Psoas muscle (tissue), 8 donors: ENCODE measurements around the gene CPNE8. TPM values are rescaled to one million over a fixed set of nuclear protein-coding genes. Genes with fewer than 3 reads are reported as not detected.

Experiments used
- ATAC-seq, 4 donors: fragments of 200-7000 bp; cut with Tn5 transposase; one replicate each; pipeline ENCODE4 v1.9.1; 2020; ENCODE audit warnings: moderate library complexity in 3 of 4, mild to moderate bottlenecking in 2 of 4
- DNase-seq, 2 donors: peaks; one replicate each; pipeline ENCODE4 v3.0.0-alpha.2; 2020
- H3K27ac ChIP-seq: fragments of 200-600 bp; one replicate; pipeline ENCODE4 v1.8.0; 2022
- H3K27me3 ChIP-seq, 3 donors: fragments of 200-600 bp in 1 of 3; one replicate each; pipeline versions ENCODE4 v1.6.1 to v1.8.0; 2013 to 2022; ENCODE audit warnings: low read length in 2 of 3, mild to moderate bottlenecking in 2 of 3, moderate library complexity in 1 of 3; ENCODE audit not compliant: insufficient read depth in 3 of 3
- H3K36me3 ChIP-seq, 2 donors: fragments of 200-600 bp in 1 of 2; one replicate each; pipeline versions ENCODE4 v1.6.1 to v1.8.0; 2013 to 2022; ENCODE audit warnings: low read depth in 1 of 2, mild to moderate bottlenecking in 1 of 2, moderate library complexity in 1 of 2; ENCODE audit not compliant: insufficient read depth in 1 of 2
- H3K4me1 ChIP-seq: fragments of 200-600 bp; one replicate; pipeline ENCODE4 v1.8.0; 2022
- H3K4me3 ChIP-seq: fragments of 200-600 bp; one replicate; pipeline ENCODE4 v1.8.0; 2022; ENCODE audit warnings: mild to moderate bottlenecking
- H3K9me3 ChIP-seq: fragments of 200-600 bp; one replicate; pipeline ENCODE4 v1.8.0; 2022
- WGBS, 3 donors: extraction: QIAGEN DNeasy Blood & Tissue Kit; methylation state at CpG; one replicate each; pipeline versions ENCODE4 v1.1.6 to v1.1.7; 2013; 5-methylcytosine and 5-hydroxymethylcytosine counted together
- intact Hi-C, 2 donors: fragments of 100-400 bp; cut with DNase I; formaldehyde crosslinking; loops; one replicate each; pipeline versions ENCODE4 v1.11.0 to v1.14.2; 2022
- polyA plus RNA-seq, 3 donors: library from polyadenylated mRNA; stranded (reverse); fragments of 200-250 nt; gene quantifications; one replicate each; pipeline ENCODE4 v1.2.3, GENCODE V29; 2013
- total RNA-seq, 4 donors: library from RNA; stranded (reverse); fragmentation: NEBNext Ultra II Directional in 2 of 4; extraction: Animal tissue kit (Norgen Biotek cat#: 25700) in 2 of 4; gene quantifications; one replicate each; pipeline versions ENCODE4 v1.2.1 to v1.2.4, GENCODE V29; 2021 to 2023
- TF ChIP-seq, protein P1 (sequence below): fragments of 200-600 bp; IDR thresholded peaks from one replicate; pipeline ENCODE4 v1.8.0; 2022; ENCODE audit warnings: antibody characterized with exemption
- donor health status: healthy with polysubstance abuse.
- donor health status: DM: no; HTN: no; CAD: no; lungs with moderate emphysema.
- donor health status: Bipolar disorder and iron deficiency.
- donor health status: healthy.
- donor health status: DM: yes; HTN: yes; CAD: no.
- donor health status: DM: no; HTN: no; CAD: no.
- donor health status: DM: no; HTN: no; CAD: no.
- donor health status: DM: yes; HTN: yes; CAD: no.

CPNE8 gene
- total and polyA plus RNA-seq, 7 donors = 0.98 to 3.5 (median 2.4) TPM

DNA sequence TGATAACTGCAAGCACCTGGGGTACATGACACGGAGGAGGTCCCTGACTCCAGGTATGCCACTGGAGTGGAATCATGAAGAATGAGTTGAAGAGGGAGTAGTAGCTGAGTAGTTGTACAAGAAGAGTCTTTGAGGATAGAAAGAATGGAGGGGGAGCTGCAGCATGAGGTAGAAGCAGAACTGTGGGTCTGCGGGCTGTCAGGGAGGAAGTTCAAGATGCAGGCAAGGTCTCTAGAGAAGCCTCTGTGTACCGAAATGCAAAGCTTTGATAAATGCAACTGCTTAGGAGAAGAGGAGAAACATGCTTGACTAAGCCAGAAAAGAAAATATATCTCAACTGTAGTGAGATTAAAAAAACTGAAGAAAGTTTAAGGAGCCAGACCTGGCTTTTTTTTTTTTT lies 91.5 kb downstream of the CPNE8 start:
- no peak for DNase-seq
- intact Hi-C loops = no loop called here
- Histone ChIP-seq H3K27me3 (no peaks in the 10 kb centered on the region), H3K9me3 (no peaks in the 10 kb centered on the region), H3K36me3 (no peaks in the 10 kb centered on the region), H3K27ac (no peak overlapping the region), H3K4me1 (no peaks in the 10 kb centered on the region), H3K4me3 (no peak overlapping the region)
- 83 to 87% (median 86%) methylated on average over 3 of the region's 3 CpGs for WGBS, 3 donors
- TF ChIP-seq, protein P1, sequence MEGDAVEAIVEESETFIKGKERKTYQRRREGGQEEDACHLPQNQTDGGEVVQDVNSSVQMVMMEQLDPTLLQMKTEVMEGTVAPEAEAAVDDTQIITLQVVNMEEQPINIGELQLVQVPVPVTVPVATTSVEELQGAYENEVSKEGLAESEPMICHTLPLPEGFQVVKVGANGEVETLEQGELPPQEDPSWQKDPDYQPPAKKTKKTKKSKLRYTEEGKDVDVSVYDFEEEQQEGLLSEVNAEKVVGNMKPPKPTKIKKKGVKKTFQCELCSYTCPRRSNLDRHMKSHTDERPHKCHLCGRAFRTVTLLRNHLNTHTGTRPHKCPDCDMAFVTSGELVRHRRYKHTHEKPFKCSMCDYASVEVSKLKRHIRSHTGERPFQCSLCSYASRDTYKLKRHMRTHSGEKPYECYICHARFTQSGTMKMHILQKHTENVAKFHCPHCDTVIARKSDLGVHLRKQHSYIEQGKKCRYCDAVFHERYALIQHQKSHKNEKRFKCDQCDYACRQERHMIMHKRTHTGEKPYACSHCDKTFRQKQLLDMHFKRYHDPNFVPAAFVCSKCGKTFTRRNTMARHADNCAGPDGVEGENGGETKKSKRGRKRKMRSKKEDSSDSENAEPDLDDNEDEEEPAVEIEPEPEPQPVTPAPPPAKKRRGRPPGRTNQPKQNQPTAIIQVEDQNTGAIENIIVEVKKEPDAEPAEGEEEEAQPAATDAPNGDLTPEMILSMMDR = no peak
- ATAC-seq = no peak

DNA sequence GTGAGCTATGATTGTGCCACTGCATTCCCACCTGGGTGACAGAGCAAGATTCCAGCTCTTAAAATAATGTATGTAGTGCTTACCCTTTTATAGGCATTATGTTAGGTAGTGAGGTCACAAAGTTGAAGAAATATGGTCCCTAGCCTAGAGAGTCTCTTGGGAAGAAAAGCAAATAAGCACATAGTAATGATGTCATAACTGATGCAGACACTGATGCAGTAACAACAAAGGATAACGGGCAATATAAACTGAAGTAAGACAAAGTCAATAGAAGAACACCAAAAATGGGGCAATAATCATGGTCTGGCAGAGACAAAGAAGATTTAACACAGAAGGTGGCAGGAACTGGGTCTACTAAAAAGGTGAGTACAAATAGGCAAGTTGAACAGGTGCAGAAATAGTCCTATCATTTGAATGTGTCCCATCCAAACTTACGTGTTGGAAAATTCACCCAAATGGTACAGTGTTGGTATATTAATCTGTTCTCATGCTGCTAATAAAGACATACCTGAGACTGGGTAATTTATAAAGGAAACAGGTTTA lies 93.5 kb downstream of the CPNE8 start:
- no peak overlapping the region for H3K4me3 ChIP-seq
- no peaks in the 10 kb centered on the region for H3K36me3 ChIP-seq
- H3K4me1 ChIP-seq = no peaks in the 10 kb centered on the region
- DNase-seq (no peak), ATAC-seq (no peak)
- no peak overlapping the region for H3K27ac ChIP-seq
- intact Hi-C loops = no loop called here
- TF ChIP-seq, protein P1 = no peak
- WGBS, 3 donors = 93 to 95% (median 95%) methylated on average over 2 of the region's 2 CpGs
- no peaks in the 10 kb centered on the region for H3K27me3 ChIP-seq
- H3K9me3 ChIP-seq = no peaks in the 10 kb centered on the region

DNA sequence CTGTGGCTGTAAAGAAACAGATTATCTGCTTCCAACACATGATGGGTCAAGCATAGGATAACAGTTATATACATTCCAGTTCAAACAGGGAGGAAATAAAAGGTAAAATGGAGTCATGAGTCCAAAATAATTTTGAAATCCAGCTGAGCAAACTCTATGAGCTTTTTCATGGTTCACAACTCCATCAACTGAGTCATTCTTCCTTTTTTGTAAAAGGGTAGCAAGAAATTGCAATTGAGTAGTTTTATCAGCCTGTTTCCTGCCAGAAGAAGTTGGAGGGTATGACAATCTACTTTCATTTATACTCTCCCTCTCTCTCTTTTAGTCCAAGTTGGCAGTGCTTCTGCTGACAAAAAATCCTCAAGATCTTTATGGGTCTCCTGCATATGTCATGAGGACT lies 95.6 kb downstream of the CPNE8 start:
- H3K27me3 ChIP-seq = no peaks in the 10 kb centered on the region
- no peaks in the 10 kb centered on the region for H3K36me3 ChIP-seq
- ATAC-seq (no peak), DNase-seq (no peak)
- intact Hi-C loops = loop anchor here in 1 of 2 donors (10.0 kb wide), 1 partner anchor 815 kb away; a partner anchor contains a TSS
- TF ChIP-seq, protein P1 = no peak
- no peaks in the 10 kb centered on the region for H3K4me1 ChIP-seq
- H3K4me3 ChIP-seq = no peak overlapping the region
- no peaks in the 10 kb centered on the region for H3K9me3 ChIP-seq
- no peak overlapping the region for H3K27ac ChIP-seq

DNA sequence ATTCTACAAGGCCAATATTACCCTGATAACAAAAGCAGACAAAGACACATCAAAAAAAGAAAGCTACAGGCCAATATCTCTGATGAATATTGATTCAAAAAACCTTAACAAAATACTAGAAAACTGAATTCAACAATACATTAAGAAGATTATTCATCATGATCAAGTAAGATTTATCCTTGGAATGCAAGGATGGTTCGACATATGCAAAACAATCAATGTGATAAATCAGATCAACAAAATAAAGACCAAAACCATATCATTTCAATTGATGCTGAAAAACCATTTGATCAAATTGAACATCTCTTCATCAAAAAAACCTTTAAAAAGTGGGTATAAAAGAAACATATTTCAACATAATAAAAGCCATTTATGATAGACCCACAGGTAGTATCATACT lies 117.3 kb downstream of the CPNE8 start:
- no peak overlapping the region for H3K27ac ChIP-seq
- H3K36me3 ChIP-seq = no peaks in the 10 kb centered on the region
- ATAC-seq = no peak
- H3K27me3 ChIP-seq = no peaks in the 10 kb centered on the region
- intact Hi-C loops = no loop called here
- H3K9me3 ChIP-seq = peaks cover 7% of the 10 kb centered on the region
- H3K4me1 ChIP-seq = no peaks in the 10 kb centered on the region
- no peak for DNase-seq
- no peak overlapping the region for H3K4me3 ChIP-seq
- WGBS, 3 donors = 78 to 92% (median 89%) methylated on average over 1 of the region's 1 CpG
- TF ChIP-seq, protein P1 = no peak

DNA sequence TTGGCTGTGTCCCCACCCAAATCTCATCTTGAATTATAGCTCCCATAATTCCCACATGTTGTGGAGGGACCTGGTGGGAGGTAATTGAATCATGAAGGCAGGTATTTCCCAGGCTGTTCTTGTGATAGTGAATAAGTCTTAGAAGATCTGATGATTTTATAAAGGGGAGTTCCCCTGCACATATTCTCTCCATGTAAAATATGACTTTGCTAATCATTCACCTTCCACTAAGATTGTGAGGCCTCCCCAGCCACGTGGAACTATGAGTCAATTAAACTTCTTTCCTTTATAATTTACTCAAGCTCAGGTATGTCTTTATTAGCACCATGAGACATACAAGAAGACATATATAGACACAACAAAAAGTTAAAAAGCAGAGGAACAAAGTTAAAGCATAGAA lies 120.0 kb downstream of the CPNE8 start:
- Histone ChIP-seq H3K36me3 (no peaks in the 10 kb centered on the region), H3K9me3 (peaks cover 7% of the 10 kb centered on the region), H3K27ac (no peak overlapping the region), H3K27me3 (no peaks in the 10 kb centered on the region), H3K4me1 (no peaks in the 10 kb centered on the region), H3K4me3 (no peak overlapping the region)
- DNase-seq = no peak
- ATAC-seq = no peak
- TF ChIP-seq, protein P1 = no peak
- 68 to 77% (median 68%) methylated on average over 1 of the region's 1 CpG for WGBS, 3 donors
- intact Hi-C loops = no loop called here
